Lung microvascular endothelial cell (primary cell): ENCODE results near the gene OR1L4. TPM values are rescaled to one million over a fixed set of nuclear protein-coding genes. Genes with fewer than 3 reads are reported as not detected.

Experiments used
- DNase-seq, 2 donors: peaks; one replicate each; pipeline versions ENCODE4 v3.0.0 to v3.0.0-alpha.2; 2010; ENCODE audit warnings: low read depth in 2 of 2
- total RNA-seq: library from RNA; depleted of rRNA; stranded (reverse); fragments of >200 nt; gene quantifications from 2 replicates; pipeline ENCODE4 v1.2.1, GENCODE V29; 2014

The OR1L4 gene
- total RNA-seq, result not detected in 2 replicates

- no peak for DNase-seq
These were observed at the start of gene OR1L4 for GRCh38 chr9:122723690-122724089. TSS of gene OR1L4 (plus strand) at chr9:122723990. CDS start at chr9:122723990, 0 bp downstream.

GRCh38 chr9:122684851-122685250 is 38.9 kb upstream of the OR1L4 start:
- no peak for DNase-seq

- no peak for DNase-seq
These were observed 28.1 kb upstream of the OR1L4 start for GRCh38 chr9:122695696-122696095.

- no peak for DNase-seq
These were observed 5.8 kb upstream of the OR1L4 start for GRCh38 chr9:122718038-122718437.

- no peak for DNase-seq
These were observed 4.6 kb upstream of the OR1L4 start for GRCh38 chr9:122719218-122719617.

- DNase-seq, result no peak
These were observed 18.2 kb downstream of the OR1L4 start, which contains the start of gene OR1L6 for GRCh38 chr9:122742003-122742402. TSS of gene OR1L6 (plus strand) at chr9:122742303. CDS start at chr9:122749848, 7,545 bp downstream.

GRCh38 chr9:122754825-122755224 is 31.0 kb downstream of the OR1L4 start:
- DNase-seq, result no peak

- no peak for DNase-seq
These were observed 44.0 kb downstream of the OR1L4 start for GRCh38 chr9:122767817-122768216.

Other genes with a start within 250 kb of the OR1L4 start
- not detected in 2 replicates for gene OR1J1, start 246.1 kb upstream of the OR1L4 start, total RNA-seq
- not detected in 2 replicates for gene OR1J2, start 213.2 kb upstream of the OR1L4 start, total RNA-seq
- not detected in 2 replicates for gene OR1J4, start 204.8 kb upstream of the OR1L4 start, total RNA-seq
- gene OR1N1, start 196.7 kb upstream of the OR1L4 start, total RNA-seq, result not detected in 2 replicates
- not detected in 2 replicates for gene OR1N2, start 170.9 kb upstream of the OR1L4 start, total RNA-seq
- 0.20 and 0.22 TPM in 2 replicates for gene OR1L8, start 140.6 kb upstream of the OR1L4 start, total RNA-seq
- not detected in 2 replicates for gene OR1Q1, start 109.3 kb upstream of the OR1L4 start, total RNA-seq
- gene OR1B1, start 66.4 kb upstream of the OR1L4 start, total RNA-seq, result 0.20 and 0.22 TPM in 2 replicates
- not detected in 2 replicates for gene OR1L1, start 62.3 kb upstream of the OR1L4 start, total RNA-seq
- not detected in 2 replicates for gene OR1L3, start 48.9 kb upstream of the OR1L4 start, total RNA-seq
- not detected in 2 replicates for gene OR1L6, start 18.3 kb downstream of the OR1L4 start, total RNA-seq
- not detected in 2 replicates for gene OR5C1, start 64.9 kb downstream of the OR1L4 start, total RNA-seq
- not detected in 2 replicates for gene OR1K1, start 76.1 kb downstream of the OR1L4 start, total RNA-seq
- 58.4 and 101 TPM in 2 replicates for gene PDCL, start 104.6 kb downstream of the OR1L4 start, total RNA-seq
- 48.6 and 85.1 TPM in 2 replicates for gene RC3H2, start 181.4 kb downstream of the OR1L4 start, total RNA-seq
- gene ZBTB6, start 189.3 kb downstream of the OR1L4 start, total RNA-seq, result 9.2 and 14.3 TPM in 2 replicates
- gene ZBTB26, start 207.5 kb downstream of the OR1L4 start, total RNA-seq, result 2.0 and 3.0 TPM in 2 replicates
- 30.3 and 35.5 TPM in 2 replicates for gene RABGAP1, start 217.0 kb downstream of the OR1L4 start, total RNA-seq